HEK293 (cell line): Measurements from ENCODE around the gene RBMS3.

Experiments used
- CTCF ChIA-PET: fragments of 350-600 bp; formaldehyde crosslinking; extraction: SDS; loops from one replicate; lab custom pipeline; 2021; ENCODE audit warnings: antibody characterized with exemption; lab: Yijun Ruan, JAX
- POLR2A ChIA-PET: fragments of 300-600 bp; formaldehyde crosslinking; extraction: SDS; loops from one replicate; lab custom pipeline; 2020; ENCODE audit warnings: antibody characterized with exemption, inconsistent platforms; lab: Yijun Ruan, JAX
- H3K27ac ChIP-seq: fragments of 200-500 bp; sonication (Bioruptor generic); 2 replicates; pipeline ENCODE4 v1.5.1; 2014; ENCODE audit warnings: low read depth, low read length, control low read depth, inconsistent platforms; ENCODE audit errors: extremely low read depth
- H3K36me3 ChIP-seq, 2 experiments: fragments of 200-500 bp in 1 of 2; sonication (Bioruptor generic) in 1 of 2; 1 replicate in 1 of 2; 2 replicates in 1 of 2; pipeline ENCODE4 v1.5.1; 2014 to 2017; ENCODE audit warnings: inconsistent platforms in 2 of 2, low read length in 2 of 2; ENCODE audit not compliant: control insufficient read depth in 2 of 2, insufficient read depth in 1 of 2
- H3K4me1 ChIP-seq: fragments of 200-500 bp; sonication (Bioruptor generic); 2 replicates; pipeline ENCODE4 v1.5.1; 2014; ENCODE audit warnings: mild to moderate bottlenecking, low read length, inconsistent platforms; ENCODE audit not compliant: control insufficient read depth, insufficient read depth
- H3K4me3 ChIP-seq: 2 replicates; pipeline ENCODE4 v1.5.1; 2011; ENCODE audit warnings: low read depth, mild to moderate bottlenecking, control low read depth, low read length, moderate library complexity
- H3K9me3 ChIP-seq: fragments of 200-500 bp; sonication (Bioruptor generic); 2 replicates; pipeline ENCODE4 v1.5.1; 2014; ENCODE audit warnings: low read depth, low read length, inconsistent platforms; ENCODE audit not compliant: control insufficient read depth, insufficient read depth
- BCL6B ChIP-seq: fragments of 450-650 bp; formaldehyde crosslinking; IDR thresholded peaks from 2 replicates; pipeline ENCODE4 v1.5.1; 2017; ENCODE audit warnings: missing biosample characterization, missing genetic modification characterization
- TCF7L2 ChIP-seq: IDR thresholded peaks from 2 replicates; pipeline ENCODE4 v1.6.1; 2011; ENCODE audit warnings: low read depth, mild to moderate bottlenecking, inconsistent platforms, low read length, moderate library complexity, borderline replicate concordance
- ZFP3 ChIP-seq: fragments of 450-650 bp; formaldehyde crosslinking; IDR thresholded peaks from 2 replicates; pipeline ENCODE4 v1.5.1; 2016; ENCODE audit warnings: low read depth, missing biosample characterization, missing genetic modification characterization
- ZFP69B ChIP-seq: fragments of 450-650 bp; formaldehyde crosslinking; IDR thresholded peaks from 2 replicates; pipeline ENCODE4 v1.5.1; 2016; ENCODE audit warnings: missing biosample characterization, missing genetic modification characterization
- ZNF112 ChIP-seq: fragments of 450-650 bp; formaldehyde crosslinking; IDR thresholded peaks from 2 replicates; pipeline ENCODE4 v1.5.0; 2017; ENCODE audit warnings: missing biosample characterization, missing genetic modification characterization
- ZNF221 ChIP-seq: fragments of 450-650 bp; formaldehyde crosslinking; IDR thresholded peaks from 2 replicates; pipeline ENCODE4 v1.5.1; 2017; ENCODE audit warnings: missing biosample characterization, missing genetic modification characterization, borderline replicate concordance
- ZNF24 ChIP-seq: fragments of 450-650 bp; formaldehyde crosslinking; IDR thresholded peaks from 2 replicates; pipeline ENCODE4 v1.5.1; 2016; ENCODE audit warnings: missing biosample characterization, missing genetic modification characterization
- ZNF311 ChIP-seq: fragments of 450-650 bp; formaldehyde crosslinking; IDR thresholded peaks from 2 replicates; pipeline ENCODE4 v1.5.1; 2017; ENCODE audit warnings: missing biosample characterization, missing genetic modification characterization, borderline replicate concordance
- ZNF335 ChIP-seq: fragments of 450-650 bp; formaldehyde crosslinking; conservative IDR thresholded peaks from 2 replicates; pipeline ENCODE4 v1.5.1; 2016; ENCODE audit warnings: missing biosample characterization, missing genetic modification characterization
- ZNF354C ChIP-seq: fragments of 450-650 bp; formaldehyde crosslinking; IDR thresholded peaks from 2 replicates; pipeline ENCODE4 v1.5.1; 2016; ENCODE audit warnings: missing biosample characterization, missing genetic modification characterization, low read depth, borderline replicate concordance
- ZNF366 ChIP-seq: fragments of 450-650 bp; formaldehyde crosslinking; conservative IDR thresholded peaks from 2 replicates; pipeline ENCODE4 v1.5.1; 2016; ENCODE audit warnings: missing biosample characterization, missing genetic modification characterization
- ZNF426 ChIP-seq: fragments of 450-650 bp; formaldehyde crosslinking; IDR thresholded peaks from 2 replicates; pipeline ENCODE4 v1.5.1; 2017; ENCODE audit warnings: missing biosample characterization, missing genetic modification characterization, mild to moderate bottlenecking, inconsistent platforms, moderate library complexity
- ZNF473 ChIP-seq: fragments of 450-650 bp; formaldehyde crosslinking; IDR thresholded peaks from 2 replicates; pipeline ENCODE4 v1.5.1; 2017; ENCODE audit warnings: missing biosample characterization, missing genetic modification characterization
- ZNF48 ChIP-seq: fragments of 450-650 bp; formaldehyde crosslinking; IDR thresholded peaks from 2 replicates; pipeline ENCODE4 v1.5.1; 2016; ENCODE audit warnings: missing biosample characterization, missing genetic modification characterization
- ZNF521 ChIP-seq: fragments of 450-650 bp; formaldehyde crosslinking; IDR thresholded peaks from 2 replicates; pipeline ENCODE4 v1.5.1; 2017; ENCODE audit warnings: missing biosample characterization, mild to moderate bottlenecking, missing genetic modification characterization
- ZNF621 ChIP-seq: fragments of 450-650 bp; formaldehyde crosslinking; IDR thresholded peaks from 2 replicates; pipeline ENCODE4 v1.5.1; 2017; ENCODE audit warnings: missing biosample characterization, missing genetic modification characterization
- ZNF623 ChIP-seq: fragments of 450-650 bp; formaldehyde crosslinking; IDR thresholded peaks from 2 replicates; pipeline ENCODE4 v1.5.1; 2016; ENCODE audit warnings: missing biosample characterization, missing genetic modification characterization
- ZNF629 ChIP-seq: fragments of 450-650 bp; formaldehyde crosslinking; IDR thresholded peaks from 2 replicates; pipeline ENCODE4 v1.5.1; 2017; ENCODE audit warnings: missing biosample characterization, missing genetic modification characterization
- ZNF692 ChIP-seq: fragments of 450-650 bp; formaldehyde crosslinking; IDR thresholded peaks from 2 replicates; pipeline ENCODE4 v1.5.1; 2016; ENCODE audit warnings: missing biosample characterization, missing genetic modification characterization
- ZNF768 ChIP-seq: fragments of 450-650 bp; formaldehyde crosslinking; IDR thresholded peaks from 2 replicates; pipeline ENCODE4 v1.5.1; 2018; ENCODE audit warnings: missing biosample characterization, mild to moderate bottlenecking, missing genetic modification characterization
- ZNF792 ChIP-seq: fragments of 450-650 bp; formaldehyde crosslinking; IDR thresholded peaks from 2 replicates; pipeline ENCODE4 v1.5.1; 2016; ENCODE audit warnings: missing biosample characterization, missing genetic modification characterization
- TF ChIP-seq, protein P1 (sequence below): fragments of 450-650 bp; formaldehyde crosslinking; IDR thresholded peaks from 2 replicates; pipeline ENCODE4 v1.5.1; 2016; ENCODE audit warnings: missing biosample characterization, missing genetic modification characterization, borderline replicate concordance
- TF ChIP-seq, protein P2 (sequence below): fragments of 450-650 bp; formaldehyde crosslinking; IDR thresholded peaks from 2 replicates; pipeline ENCODE4 v1.5.1; 2017; ENCODE audit warnings: missing biosample characterization, missing genetic modification characterization
- TF ChIP-seq, protein P3 (sequence below): fragments of 450-650 bp; formaldehyde crosslinking; IDR thresholded peaks from 2 replicates; pipeline ENCODE4 v1.5.1; 2016; ENCODE audit warnings: missing biosample characterization, missing genetic modification characterization

Gene RBMS3

GRCh38 chr3:29344154-29344553 is 63.3 kb downstream of the RBMS3 start (continued):
- TF ChIP-seq ZNF354C (tag by site-specific recombination) (no peak), ZNF426 (no peak), ZNF792 (tag by site-specific recombination) (no peak), ZNF623 (tag by site-specific recombination) (no peak), ZNF48 (tag by site-specific recombination) (no peak), ZFP69B (tag by site-specific recombination) (no peak), ZNF221 (tag by site-specific recombination) (no peak)
- TF ChIP-seq, protein P1, sequence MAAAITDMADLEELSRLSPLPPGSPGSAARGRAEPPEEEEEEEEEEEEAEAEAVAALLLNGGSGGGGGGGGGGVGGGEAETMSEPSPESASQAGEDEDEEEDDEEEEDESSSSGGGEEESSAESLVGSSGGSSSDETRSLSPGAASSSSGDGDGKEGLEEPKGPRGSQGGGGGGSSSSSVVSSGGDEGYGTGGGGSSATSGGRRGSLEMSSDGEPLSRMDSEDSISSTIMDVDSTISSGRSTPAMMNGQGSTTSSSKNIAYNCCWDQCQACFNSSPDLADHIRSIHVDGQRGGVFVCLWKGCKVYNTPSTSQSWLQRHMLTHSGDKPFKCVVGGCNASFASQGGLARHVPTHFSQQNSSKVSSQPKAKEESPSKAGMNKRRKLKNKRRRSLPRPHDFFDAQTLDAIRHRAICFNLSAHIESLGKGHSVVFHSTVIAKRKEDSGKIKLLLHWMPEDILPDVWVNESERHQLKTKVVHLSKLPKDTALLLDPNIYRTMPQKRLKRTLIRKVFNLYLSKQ, result no peak

DNA sequence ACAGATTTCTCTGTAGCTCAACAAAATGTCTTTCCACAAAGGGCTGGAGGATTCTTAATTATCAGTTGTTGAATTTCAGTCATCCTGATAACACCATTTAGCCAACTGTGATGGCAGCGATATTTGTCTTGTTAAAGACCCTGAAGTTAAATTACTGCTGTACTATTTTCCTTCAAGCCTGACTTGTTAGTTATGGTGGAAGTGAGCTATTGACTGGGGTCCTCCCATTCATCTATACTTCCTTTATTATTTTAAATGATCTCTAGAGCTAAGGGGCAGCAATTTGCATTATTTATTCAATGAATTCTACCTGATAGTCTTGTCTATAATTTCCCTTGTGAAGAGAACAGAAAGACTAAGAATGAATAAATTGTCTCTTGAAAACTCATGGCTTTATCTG is 64.1 kb downstream of the RBMS3 start:
- H3K4me1 ChIP-seq, result no peaks in the 10 kb centered on the region; the same call in 1 of the 2 replicates
- POLR2A ChIA-PET, result interaction anchor here (0.6 kb wide), 1 partner anchor 150 kb away, joined by 3 read pairs; no protein-coding TSS in a partner anchor
- TF ChIP-seq ZNF24 (tag by site-specific recombination), result no peak
- no peak for TF ChIP-seq ZNF335
- no peak for TF ChIP-seq ZNF311 (tag by site-specific recombination)
- no peak for TF ChIP-seq ZNF521 (tag by site-specific recombination)
- TF ChIP-seq, protein P2, sequence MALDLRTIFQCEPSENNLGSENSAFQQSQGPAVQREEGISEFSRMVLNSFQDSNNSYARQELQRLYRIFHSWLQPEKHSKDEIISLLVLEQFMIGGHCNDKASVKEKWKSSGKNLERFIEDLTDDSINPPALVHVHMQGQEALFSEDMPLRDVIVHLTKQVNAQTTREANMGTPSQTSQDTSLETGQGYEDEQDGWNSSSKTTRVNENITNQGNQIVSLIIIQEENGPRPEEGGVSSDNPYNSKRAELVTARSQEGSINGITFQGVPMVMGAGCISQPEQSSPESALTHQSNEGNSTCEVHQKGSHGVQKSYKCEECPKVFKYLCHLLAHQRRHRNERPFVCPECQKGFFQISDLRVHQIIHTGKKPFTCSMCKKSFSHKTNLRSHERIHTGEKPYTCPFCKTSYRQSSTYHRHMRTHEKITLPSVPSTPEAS (tag by site-specific recombination), result no peak
- no peak for TF ChIP-seq ZNF473 (tag by site-specific recombination)
- no peak for TF ChIP-seq ZNF112 (tag by site-specific recombination)
- TF ChIP-seq ZNF768 (tag by site-specific recombination), result no peak
- no peak for TF ChIP-seq BCL6B (tag by site-specific recombination)
- TF ChIP-seq ZNF692 (tag by site-specific recombination), result no peak
- TF ChIP-seq, protein P3, sequence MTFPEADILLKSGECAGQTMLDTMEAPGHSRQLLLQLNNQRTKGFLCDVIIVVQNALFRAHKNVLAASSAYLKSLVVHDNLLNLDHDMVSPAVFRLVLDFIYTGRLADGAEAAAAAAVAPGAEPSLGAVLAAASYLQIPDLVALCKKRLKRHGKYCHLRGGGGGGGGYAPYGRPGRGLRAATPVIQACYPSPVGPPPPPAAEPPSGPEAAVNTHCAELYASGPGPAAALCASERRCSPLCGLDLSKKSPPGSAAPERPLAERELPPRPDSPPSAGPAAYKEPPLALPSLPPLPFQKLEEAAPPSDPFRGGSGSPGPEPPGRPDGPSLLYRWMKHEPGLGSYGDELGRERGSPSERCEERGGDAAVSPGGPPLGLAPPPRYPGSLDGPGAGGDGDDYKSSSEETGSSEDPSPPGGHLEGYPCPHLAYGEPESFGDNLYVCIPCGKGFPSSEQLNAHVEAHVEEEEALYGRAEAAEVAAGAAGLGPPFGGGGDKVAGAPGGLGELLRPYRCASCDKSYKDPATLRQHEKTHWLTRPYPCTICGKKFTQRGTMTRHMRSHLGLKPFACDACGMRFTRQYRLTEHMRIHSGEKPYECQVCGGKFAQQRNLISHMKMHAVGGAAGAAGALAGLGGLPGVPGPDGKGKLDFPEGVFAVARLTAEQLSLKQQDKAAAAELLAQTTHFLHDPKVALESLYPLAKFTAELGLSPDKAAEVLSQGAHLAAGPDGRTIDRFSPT (tag by site-specific recombination), result no peak
- TF ChIP-seq ZNF621 (tag by site-specific recombination), result no peak
- no peak for TF ChIP-seq ZNF623 (tag by site-specific recombination)
- no peak for TF ChIP-seq TCF7L2
- TF ChIP-seq ZNF629 (tag by site-specific recombination), result no peak
- TF ChIP-seq ZFP3 (tag by site-specific recombination), result no peak
- TF ChIP-seq ZNF366 (tag by site-specific recombination), result no peak
- no peak overlapping the region for H3K4me3 ChIP-seq
- no peaks in the 10 kb centered on the region for H3K36me3 ChIP-seq
- no peak overlapping the region for H3K27ac ChIP-seq
- CTCF ChIA-PET, result interaction anchor here (0.6 kb wide), 1 partner anchor 347 kb away, joined by 3 read pairs; no protein-coding TSS in a partner anchor
- H3K9me3 ChIP-seq, result no peaks in the 10 kb centered on the region
